Measurements from ENCODE around the gene JAZF1.
"Not testable (repeated sequence)": the region's sequence is repeated elsewhere in the genome, so short reads cannot be mapped to it uniquely, and the experiment has no call there.

The JAZF1 gene

DNA sequence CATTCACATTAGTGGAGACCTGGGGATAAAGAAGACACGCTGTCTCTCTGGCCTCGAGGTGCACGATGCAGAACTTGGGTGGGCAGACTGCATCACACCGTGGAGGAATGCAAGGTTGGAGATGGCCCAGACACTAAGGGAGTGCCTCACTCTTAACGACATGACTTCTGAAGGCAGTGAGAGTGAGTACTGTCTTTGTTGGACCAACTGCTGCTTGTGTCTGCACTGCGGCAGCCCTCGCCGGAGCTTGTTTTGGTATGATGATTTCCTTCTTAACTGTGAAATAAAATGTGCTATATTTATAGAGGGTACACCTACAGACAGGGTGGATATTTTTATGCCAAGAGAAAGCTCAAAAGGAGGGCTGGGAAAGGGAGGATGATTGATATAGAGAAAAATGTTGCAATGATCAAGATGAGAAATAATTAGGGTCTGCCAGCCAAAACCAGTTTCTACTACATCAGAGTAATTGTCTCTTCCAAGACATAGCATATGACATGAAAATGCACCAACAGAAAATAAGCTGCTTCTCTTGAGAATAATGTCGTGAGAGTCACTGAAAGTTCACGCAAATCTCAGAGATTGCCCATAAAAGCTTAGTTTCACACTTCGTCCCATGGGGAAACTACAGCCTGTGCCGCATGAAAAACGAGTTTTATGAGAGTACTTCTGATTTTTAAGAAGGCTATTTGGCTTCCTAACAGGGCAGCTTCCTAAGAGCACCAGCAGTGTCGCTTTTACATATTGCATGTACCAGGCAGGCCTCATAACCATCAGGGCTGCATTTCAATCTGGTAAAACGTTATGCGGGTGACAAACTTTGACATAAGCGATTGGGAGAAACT lies 313.5 kb downstream of the JAZF1 start:
- FAIRE-seq = no peak

DNA sequence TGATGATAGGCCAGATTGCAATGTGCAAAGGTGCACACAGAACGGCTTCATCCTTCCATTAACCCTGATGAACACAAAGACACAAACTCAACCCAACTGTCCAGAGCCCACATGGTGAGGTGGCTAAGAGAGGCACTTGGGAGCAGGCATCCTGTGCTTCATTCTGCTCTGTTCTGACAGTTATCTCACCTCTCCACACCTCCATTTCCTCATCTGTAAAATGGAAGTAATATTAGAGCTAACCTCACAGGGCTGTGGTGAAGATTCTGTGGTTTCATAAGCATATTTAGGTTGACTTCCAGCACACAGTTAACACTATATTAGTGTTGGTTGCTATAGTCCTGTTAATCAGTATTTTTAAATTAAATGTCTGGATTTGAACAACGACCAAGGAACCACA lies 314.3 kb downstream of the JAZF1 start:
- FAIRE-seq = no peak

DNA sequence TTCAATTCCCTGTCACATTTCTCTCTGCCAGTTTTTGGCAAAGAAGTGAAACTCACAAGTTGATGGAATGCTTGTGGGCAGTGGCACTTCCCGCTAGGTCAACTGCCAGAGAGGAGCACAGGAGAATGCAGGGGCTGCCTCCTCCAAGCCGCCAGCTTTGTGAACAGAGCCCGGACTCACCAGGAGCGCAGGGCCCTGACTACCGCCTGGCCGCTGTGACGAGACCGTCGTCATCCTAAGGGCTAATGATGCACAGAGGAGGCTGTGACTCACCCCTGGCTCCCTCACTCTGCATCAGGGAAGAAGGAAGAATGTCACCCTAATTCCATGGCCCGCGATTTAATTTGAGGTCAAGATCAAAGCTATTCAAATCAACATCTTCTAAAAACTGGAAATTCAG lies 316.7 kb downstream of the JAZF1 start:
- no peak for FAIRE-seq

DNA sequence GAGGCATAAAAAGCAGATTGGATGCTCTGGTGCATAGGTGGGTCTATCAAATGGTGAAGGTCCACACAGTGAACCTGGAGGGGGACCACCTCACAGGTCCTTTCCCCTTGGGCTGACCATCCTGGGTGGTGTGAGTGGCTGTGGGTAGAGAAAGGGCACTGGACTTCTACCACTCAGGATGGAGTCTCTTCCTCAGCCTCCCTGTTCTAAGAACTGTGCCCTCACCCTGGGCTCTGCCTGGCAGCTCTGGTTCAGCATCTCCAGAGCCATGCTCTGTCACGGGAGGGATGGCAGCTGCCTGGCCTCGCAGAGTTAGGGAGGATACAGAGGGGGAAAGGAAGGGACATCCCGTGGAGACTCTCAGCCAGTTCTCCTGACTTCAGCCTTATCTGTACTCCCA lies 318.8 kb downstream of the JAZF1 start:
- FAIRE-seq = no peak

DNA sequence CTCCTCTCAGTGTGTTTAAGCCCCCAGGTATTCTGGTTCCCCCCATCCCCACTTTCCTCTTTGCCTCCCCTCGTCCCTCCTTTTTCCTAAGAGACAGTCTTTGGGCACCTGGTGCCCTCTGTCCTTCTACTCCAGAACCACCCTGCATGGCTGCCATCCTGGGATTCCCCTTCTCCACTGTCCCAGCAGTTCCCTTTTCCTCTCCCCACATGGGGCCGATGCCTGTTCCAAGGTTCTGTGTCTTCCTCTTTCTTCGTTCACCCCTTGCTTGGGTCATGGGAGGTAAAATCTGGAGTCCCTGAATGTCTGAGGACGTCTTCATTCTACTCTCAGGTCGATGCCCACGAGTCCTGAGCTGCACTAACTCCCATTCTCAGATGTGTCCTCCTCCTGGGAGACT lies 319.8 kb downstream of the JAZF1 start:
- no peak for FAIRE-seq

DNA sequence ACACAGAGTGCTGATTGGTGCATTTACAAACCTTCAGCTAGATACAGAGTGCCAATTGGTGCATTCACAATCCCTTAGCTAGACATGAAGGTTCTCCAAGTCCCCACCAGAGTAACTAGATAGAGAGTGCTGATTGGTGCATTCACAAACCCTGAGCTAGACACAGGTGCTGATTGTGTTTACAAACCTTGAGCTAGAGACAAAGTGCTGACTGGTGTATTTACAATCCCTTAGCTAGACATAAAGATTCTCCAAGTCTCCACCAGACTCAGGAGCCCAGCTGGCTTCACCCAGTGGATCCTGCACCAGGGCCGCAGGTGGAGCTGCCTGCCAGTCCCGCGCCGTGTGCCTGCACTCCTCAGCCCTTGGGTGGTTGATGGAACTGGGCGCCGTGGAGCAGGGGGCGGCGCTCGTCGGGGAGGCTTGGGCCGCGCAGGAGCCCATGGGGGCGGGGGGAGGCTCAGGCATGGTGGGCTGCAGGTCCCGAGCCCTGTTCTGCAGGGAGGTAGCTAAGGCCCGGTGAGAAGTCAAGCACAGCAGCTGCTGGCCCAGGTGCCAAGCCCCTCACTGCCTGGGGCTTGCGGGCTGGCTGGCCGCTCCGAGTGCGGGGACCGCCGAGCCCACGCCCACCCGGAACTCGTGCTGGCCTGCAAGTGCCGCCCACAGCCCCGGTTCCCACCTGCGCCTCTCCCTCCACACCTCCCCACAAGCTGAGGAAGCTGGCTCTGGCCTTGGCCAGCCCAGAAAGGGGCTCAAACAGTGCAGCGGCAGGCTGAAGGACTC lies 323.7 kb downstream of the JAZF1 start:
- not testable (repeated sequence) for FAIRE-seq

DNA sequence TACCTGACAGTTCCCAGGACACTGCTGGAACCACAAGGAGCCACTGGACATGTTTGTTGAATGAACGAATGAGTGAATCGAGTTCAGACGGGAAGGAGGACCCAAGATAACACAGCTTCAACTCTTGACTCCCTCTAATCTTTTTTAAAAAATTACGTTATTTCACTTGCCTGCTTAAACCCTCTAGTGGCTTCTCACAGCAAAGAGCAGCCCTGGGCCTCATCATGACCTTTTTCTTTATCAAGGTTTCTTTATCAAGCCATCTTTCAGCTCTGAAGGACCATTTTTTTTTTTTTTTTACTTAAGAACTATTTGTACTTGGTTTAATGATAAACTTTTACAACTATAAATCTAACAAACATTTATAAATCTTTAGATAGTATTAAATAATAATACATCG lies 330.1 kb downstream of the JAZF1 start:
- FAIRE-seq = no peak

DNA sequence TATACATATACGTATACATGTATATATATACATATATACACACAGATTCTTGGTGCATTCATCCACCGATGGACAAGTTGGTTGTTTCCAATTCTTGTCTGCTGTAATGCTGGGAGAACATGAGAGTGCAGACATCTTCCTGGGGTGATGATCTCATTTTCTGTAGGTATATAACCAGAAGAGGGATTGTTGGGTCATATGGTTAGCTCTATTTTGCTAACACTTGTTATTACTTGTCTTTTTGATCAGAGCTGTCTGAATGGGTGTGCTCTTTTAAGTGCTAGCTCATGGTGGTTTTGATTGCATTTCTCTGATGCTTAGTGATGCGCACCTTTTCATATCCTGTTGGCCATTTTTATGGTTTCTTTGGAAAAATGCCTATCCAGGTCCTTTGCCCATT lies 334.2 kb downstream of the JAZF1 start:
- no peak for FAIRE-seq

DNA sequence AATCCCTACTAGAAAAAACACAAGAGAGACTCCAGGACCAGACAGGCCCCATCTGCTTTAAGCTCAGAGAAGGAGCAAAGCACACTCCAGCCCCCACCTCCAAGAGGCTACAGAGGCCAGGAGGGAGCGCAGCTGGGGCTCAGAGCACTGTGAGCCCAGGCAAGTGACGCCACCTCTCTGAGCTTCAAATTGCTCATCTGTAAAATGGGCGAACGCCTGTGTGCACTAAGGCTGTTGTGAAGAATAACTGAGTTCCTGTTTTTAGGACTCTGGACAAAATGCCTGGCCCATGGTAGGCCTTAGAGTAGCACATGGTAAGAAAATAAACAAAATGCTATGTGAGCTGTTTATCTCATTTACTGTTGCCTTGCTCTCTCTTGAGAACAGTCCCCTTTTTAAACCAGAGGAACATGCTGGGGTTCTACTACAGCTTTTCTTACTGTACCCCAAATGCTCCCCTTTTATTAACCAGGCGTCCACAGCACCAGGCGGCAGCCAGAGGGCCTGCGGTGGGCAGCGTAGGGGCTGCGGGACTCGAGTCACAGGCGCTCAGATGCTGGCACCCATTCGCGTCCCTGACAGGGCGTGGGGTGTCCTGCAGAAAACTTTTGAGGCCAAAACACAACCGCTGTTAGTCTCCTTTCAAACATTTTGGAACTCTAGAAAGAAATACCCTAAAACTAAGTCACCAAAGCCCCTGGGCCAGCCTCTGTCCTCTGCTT lies 336.9 kb downstream of the JAZF1 start:
- no peak for FAIRE-seq

DNA sequence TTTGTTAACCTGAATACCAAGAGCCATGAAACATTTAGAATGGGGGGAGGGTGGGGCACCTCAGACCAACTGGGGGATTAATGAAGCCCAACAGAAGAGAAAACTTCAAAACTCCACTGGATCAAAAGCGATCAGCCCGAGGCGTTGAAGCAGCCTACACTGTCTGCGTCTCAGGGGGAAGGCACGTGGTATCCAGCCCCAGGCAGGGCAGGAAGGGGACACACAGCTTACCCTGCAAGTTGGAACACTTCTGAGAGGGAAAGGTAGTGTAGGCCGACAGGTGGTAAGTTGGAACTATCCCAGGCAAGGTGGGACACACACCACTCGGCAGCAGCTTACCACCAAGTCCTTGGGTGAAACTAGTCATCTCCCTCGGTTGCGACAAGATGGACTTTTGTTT lies 337.7 kb downstream of the JAZF1 start:
- no peak for FAIRE-seq

DNA sequence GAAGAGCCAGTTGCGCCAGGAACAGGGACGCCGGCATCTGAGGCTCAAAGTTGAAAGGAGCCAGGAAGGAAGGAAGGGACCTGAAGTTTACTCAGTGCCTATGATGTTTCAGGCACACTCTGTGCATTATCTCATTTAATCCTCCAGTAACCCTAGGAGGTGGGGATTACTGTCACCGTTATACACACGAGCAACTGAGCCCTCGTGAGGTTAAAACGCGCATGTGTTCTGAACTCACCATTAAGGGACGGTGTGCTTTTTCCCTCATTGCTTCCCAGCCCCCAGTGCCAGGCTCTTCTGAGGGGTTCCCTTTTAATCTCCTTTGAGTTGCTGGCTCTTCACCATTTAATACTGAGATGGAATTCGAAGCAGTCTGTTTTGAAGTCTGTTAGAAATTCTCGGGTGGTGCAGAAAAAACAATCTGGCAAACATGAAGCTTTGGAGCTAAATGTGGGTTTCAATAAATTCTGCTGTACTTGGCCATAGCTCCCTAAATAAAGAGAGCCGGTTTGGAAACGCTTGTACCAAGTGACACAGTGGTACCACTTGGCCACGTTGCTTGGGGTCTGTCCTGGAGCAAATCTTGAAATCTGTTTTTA lies 338.4 kb downstream of the JAZF1 start:
- FAIRE-seq = no peak

DNA sequence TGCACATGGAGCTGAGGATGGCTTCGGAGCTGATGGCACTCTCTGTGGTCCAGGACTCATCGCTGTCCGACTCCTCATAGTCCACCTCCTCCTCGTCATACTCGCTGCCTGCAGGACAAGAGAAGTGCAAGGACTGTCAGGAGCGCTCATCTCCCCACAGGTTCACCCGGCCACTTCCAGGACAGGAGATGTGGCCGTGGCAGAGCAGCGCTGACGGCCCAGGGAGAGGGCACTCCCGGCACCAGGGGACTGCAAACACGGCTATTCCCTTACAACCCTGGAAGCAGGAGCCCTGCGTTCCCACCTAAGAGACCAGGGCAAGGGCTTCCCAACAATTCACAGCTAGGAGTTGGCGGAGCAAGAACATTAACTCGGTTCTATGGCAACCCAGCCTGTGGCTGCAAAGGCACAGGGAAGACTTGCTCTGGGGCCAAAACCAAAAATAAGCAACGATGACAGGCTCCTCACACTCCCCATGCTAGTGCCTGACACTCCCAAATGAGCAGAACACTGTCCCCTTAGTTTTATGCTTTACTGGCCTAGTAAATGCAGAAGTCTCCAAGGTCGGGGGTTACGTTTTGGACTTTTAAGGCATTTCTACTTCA lies 339.7 kb downstream of the JAZF1 start:
- FAIRE-seq = no peak

DNA sequence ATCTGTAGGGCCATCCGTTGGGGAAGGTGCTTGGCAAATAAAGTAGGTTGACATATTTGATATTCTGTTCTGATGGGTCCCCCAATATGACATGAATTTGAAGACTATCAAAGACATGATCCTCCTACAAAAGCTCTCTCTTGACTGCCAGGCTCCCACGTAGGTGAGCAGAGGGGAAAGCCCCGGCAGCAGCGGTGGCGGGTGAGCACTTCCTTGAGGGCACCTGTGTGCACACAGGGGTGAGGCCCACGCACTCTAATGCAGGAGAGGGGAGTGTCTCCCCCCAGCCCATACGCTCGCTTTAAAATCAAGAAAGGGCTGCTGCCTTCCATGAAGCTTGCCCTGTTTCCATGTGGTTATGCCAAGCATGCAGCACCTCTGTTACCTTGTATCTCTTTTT lies 340.3 kb downstream of the JAZF1 start:
- no peak for FAIRE-seq

DNA sequence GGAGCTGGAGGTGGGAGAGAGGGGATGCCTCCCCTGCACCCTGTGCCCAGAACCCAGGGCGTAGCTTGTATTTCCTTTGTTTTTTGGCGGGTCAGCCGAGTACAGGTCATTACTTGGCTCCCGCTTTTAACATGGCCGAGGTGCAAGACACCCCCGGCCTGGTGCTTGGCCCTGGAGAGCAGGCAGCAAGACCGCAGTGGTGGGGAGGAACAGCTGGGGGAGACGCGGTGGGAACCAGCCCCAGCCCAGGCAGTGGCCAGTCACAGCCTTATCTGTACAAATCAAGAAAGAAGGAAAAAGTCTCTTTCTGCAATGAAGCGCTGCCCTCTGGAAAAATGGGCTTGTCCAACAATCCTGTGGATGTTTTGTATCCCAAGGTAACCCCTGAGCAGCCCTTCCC lies 341.5 kb downstream of the JAZF1 start:
- no peak for FAIRE-seq

DNA sequence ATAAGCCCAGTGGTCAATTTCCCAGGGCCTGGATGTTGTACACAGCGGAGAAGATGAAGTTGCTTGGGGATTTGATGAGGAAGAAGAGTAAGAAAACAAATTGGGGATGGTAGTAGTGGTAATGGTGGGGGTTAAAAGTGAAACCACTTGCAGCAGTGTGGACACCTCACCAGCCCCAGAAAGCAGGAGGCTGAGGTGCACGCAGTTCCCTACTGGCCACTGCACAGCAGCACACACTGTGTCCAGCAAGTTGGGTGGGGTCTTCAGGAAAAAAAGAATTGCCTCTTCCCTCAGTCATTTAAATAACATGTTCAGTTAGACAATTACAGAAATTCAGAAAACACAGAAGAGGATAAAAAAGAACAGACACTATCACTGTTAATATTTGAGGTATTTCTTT lies 344.1 kb downstream of the JAZF1 start:
- FAIRE-seq = no peak

DNA sequence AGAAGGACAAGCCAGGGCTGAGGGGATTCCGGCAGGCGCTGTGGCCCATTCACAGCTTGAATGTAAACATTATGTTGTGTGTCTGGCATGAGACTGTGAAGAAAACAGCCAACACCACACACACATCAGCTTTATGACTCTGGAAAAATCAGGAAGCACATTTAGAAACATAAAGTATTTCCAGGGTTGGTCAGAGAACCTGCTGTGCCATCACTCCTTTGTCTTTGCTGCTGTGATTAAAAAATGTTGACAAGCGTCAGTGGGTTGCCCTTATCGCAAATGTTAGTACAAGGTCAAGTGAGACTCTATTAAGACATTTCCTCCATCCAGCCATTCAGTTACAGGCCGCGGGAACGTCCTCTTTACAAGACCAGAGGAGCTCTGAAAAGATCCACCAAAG lies 345.2 kb downstream of the JAZF1 start:
- FAIRE-seq = no peak

DNA sequence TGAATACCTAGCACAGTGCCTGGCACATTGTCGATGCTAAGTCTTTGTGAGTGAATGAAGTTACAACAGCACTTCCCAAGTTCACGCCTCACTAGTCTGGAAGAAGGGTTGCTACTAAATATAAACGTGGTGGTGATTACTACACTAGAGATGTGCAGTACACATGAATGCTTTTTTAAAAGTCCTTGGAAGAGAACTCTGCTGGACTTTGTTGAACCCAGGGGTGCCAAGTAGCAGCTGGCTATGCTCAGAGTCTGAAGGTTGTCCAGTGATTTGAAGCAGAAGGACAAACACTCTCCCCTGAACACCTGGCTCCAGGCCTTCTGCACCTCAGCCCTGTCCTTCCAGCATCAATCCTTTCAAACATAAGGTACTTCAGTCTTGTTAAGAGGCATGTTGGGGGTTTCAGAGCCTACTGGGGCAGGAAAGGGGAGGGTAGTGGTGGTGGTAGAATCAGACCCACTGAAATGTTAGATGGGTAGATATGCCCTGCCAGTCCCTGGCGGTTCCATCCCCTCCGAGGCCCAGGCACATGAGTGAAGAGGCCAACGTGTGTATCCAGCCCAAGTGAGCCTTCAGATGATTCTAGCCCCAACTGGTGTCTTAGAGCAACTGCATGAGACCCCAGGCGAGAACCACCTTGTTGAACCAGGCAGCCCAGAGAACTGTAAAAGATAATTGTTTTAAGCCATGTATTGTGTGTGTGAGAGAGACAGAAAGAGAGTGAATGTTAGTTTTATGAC lies 346.2 kb downstream of the JAZF1 start:
- no peak for FAIRE-seq

DNA sequence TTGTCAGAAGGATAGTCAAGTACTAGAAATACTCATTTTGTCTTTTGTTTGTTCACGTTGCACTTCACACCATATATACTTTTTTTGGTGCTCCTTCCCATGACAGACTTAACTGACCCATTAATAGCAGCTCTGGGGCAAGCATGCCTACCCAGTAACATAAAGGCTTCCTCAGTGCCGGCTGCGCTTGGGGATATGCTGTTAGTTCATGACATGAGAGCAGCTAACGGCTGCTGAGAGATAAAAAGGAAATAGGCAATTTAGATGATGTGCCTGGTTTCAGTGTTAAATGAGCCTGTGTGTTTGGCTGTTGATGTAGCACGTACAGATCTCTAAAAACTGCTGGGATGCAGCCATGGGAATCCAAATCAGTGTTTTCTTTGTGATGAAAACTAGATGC lies 354.2 kb downstream of the JAZF1 start:
- no peak for FAIRE-seq

DNA sequence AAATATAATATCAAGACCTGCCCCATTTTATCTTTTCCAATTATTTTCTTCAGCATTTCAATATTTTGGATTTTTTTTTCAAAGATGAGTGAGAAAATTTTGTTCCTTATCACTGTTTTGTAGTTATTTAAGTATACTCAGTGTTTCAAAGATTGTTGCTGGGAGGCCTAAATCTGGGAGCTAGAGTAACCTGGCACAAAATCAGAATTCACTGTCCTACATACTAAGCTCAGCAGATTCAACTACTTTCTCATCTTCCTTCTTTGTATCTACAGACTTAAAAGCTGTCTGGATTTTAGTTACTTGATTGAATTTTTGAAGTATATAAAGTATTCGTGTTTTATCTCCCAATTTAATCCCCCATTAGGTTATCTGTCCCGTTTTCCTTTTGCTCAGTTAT lies 354.7 kb downstream of the JAZF1 start:
- no peak for FAIRE-seq

DNA sequence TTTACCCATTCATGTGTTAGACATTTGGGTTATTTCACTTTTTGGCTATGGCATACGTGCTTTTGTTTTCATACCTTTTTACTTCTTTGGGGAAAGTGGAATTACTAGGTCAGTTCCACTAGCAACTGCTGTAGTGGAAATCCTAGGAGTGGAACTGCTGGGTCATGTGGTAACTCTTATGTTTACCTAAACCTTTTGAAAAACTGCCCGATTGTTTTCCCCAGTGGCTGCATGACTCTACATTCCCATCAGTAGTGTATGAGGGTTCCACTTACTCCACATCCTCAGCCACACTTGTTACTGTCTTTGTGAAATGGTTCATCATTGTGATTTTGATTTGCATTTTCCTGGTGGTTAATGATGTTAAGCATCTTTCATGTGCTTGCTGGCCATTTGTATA lies 358.4 kb downstream of the JAZF1 start:
- no peak for FAIRE-seq

DNA sequence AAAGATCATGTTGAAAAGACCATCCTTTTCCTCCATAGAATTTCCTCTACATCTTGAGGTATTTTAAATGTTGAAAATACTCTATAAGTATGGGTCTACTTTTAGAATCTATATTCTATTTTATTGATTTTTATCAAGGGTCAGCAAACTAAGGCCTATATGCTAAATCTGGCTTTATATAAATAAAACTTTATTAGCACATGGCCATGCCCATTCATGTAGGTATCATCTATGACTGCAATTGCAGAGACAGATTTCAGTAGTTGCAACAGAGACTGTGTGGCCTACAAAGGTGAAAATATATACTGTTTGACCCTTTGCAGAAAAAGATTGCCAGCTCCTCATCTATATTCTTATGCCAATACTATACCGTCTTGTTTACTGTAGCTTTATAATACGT lies 367.9 kb downstream of the JAZF1 start:
- FAIRE-seq = no peak

DNA sequence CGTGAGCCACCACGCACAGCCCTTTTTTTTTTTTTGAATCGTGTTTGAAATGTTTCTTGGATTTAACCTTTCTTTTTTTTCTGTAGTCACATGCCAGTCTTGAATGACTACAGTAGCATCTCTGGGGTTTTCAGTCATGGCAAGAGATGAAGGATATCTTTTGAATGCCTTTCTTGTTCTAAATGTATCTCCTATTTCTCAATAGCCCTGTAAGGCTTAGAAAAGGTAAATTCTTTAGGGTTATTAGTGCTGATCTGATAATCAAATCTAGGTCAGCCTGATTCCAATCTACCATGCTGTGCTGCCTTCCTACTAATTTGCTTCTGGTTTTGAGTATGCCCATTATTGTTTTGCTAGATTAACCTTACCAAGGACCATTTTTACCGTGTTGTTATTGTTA lies 370.4 kb downstream of the JAZF1 start:
- no peak for FAIRE-seq

Data from endometrium (tissue), 2 donors.